Activated T-cell treated with anti-CD3 and anti-CD28 coated beads, Interleukin-2, amount 50 U/mL, for 72 hours (primary cell): ENCODE data around the gene IGF2BP2. TPM values are rescaled to one million over a fixed set of nuclear protein-coding genes. Genes with fewer than 3 reads are reported as not detected.
"Not testable (repeated sequence)": the region's sequence is repeated elsewhere in the genome, so short reads cannot be mapped to it uniquely, and the experiment has no call there.

Experiments used
- ATAC-seq, 2 donors: fragments of 150-1000 bp; cut with Tn5 transposase; replicated peaks in 1 of 2; 2 replicates each; pipeline ENCODE4 v1.10.0; 2021; ENCODE audit warnings: moderate library complexity in 2 of 2, mild to moderate bottlenecking in 1 of 2
- DNase-seq, 2 donors: peaks; one replicate each; pipeline ENCODE4 v3.0.0; 2021 to 2022; ENCODE audit warnings: mixed read lengths in 1 of 2
- H3K27ac Mint-ChIP-seq: one replicate; pipeline ENCODE4 v1.8.0; 2022; ENCODE audit warnings: mild to moderate bottlenecking, moderate library complexity, mixed read lengths
- H3K27me3 Mint-ChIP-seq: one replicate; pipeline ENCODE4 v1.8.0; 2022; ENCODE audit warnings: low read depth, mixed read lengths
- H3K36me3 Mint-ChIP-seq, 2 donors: one replicate each; pipeline ENCODE4 v1.8.0; 2022; ENCODE audit warnings: mixed read lengths in 2 of 2, mild to moderate bottlenecking in 1 of 2; ENCODE audit not compliant: insufficient read depth in 2 of 2
- H3K4me1 Mint-ChIP-seq: one replicate; pipeline ENCODE4 v1.8.0; 2022; ENCODE audit warnings: low read depth, mixed read lengths
- H3K4me3 Mint-ChIP-seq, 2 donors: one replicate each; pipeline ENCODE4 v1.8.0; 2022; ENCODE audit warnings: mild to moderate bottlenecking in 2 of 2, mixed read lengths in 2 of 2, moderate library complexity in 2 of 2
- H3K9me3 Mint-ChIP-seq, 2 donors: one replicate each; pipeline ENCODE4 v1.8.0; 2022; ENCODE audit warnings: mixed read lengths in 2 of 2
- total RNA-seq, 2 donors: library from RNA; stranded (reverse); gene quantifications; one replicate each; pipeline ENCODE4 v1.2.3, GENCODE V29; 2022

Gene IGF2BP2
- total RNA-seq, 2 donors from 2014 or later = 0.53 to 1.2 TPM

DNA sequence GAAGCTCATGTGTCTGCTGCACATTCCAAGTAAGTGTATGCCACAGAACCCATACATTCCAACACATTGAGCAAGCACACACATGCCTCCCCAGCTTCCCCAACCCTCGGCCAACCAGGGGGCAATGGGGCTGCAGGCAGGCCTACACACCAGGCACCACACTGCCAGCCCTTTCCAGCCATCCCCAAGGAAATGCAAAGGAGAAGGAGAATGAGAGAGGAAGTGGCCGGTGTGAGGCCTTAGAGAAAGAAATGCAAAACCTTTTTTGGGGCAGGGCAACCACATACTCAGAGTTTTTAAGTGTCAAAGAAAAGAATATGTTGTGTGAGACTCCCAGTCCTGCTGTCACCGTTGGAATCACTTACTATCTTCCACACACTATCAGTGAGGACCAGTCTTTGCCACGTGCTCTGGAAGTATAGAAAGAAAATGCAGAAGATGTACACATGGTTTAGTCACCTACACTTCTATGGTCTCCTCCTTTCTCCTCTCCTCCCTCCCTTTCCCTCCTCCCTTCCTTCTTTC lies 11.1 kb downstream of the IGF2BP2 start:
- H3K4me3 Mint-ChIP-seq = no peak overlapping the region
- DNase-seq = no peak
- peaks cover 50% of the 10 kb centered on the region for H3K27me3 Mint-ChIP-seq
- H3K27ac Mint-ChIP-seq = no peak overlapping the region
- H3K9me3 Mint-ChIP-seq = no peaks in the 10 kb centered on the region
- peaks cover 5% of the 10 kb centered on the region for H3K4me1 Mint-ChIP-seq
- no peak for ATAC-seq
- H3K36me3 Mint-ChIP-seq = no peaks in the 10 kb centered on the region

GRCh38 chr3:185813205-185813604 lies 11.6 kb downstream of the IGF2BP2 start:
- Mint-ChIP-seq H3K9me3 (no peaks in the 10 kb centered on the region), H3K4me3 (no peak overlapping the region), H3K27me3 (peaks cover 44% of the 10 kb centered on the region), H3K4me1 (peaks cover 1% of the 10 kb centered on the region), H3K27ac (no peak overlapping the region), H3K36me3 (no peaks in the 10 kb centered on the region)
- DNase-seq = no peak
- ATAC-seq = no peak

- Mint-ChIP-seq H3K36me3 (no peaks in the 10 kb centered on the region), H3K4me1 (no peaks in the 10 kb centered on the region), H3K9me3 (no peaks in the 10 kb centered on the region), H3K27me3 (peaks cover 23% of the 10 kb centered on the region), H3K4me3 (no peak overlapping the region), H3K27ac (no peak overlapping the region)
- ATAC-seq (peak in 1 of 2 donors; percentile 48), DNase-seq (no peak)
Measured at GRCh38 chr3:185807445-185808068, 17.3 kb downstream of the IGF2BP2 start.

- H3K9me3 Mint-ChIP-seq, H3K27ac Mint-ChIP-seq, H3K4me3 Mint-ChIP-seq, DNase-seq, H3K36me3 Mint-ChIP-seq, ATAC-seq: not testable (repeated sequence)
- peaks cover 11% of the 10 kb centered on the region for H3K27me3 Mint-ChIP-seq
- peaks cover 14% of the 10 kb centered on the region for H3K4me1 Mint-ChIP-seq
Measured at GRCh38 chr3:185798831-185799110, 26.1 kb downstream of the IGF2BP2 start.

DNA sequence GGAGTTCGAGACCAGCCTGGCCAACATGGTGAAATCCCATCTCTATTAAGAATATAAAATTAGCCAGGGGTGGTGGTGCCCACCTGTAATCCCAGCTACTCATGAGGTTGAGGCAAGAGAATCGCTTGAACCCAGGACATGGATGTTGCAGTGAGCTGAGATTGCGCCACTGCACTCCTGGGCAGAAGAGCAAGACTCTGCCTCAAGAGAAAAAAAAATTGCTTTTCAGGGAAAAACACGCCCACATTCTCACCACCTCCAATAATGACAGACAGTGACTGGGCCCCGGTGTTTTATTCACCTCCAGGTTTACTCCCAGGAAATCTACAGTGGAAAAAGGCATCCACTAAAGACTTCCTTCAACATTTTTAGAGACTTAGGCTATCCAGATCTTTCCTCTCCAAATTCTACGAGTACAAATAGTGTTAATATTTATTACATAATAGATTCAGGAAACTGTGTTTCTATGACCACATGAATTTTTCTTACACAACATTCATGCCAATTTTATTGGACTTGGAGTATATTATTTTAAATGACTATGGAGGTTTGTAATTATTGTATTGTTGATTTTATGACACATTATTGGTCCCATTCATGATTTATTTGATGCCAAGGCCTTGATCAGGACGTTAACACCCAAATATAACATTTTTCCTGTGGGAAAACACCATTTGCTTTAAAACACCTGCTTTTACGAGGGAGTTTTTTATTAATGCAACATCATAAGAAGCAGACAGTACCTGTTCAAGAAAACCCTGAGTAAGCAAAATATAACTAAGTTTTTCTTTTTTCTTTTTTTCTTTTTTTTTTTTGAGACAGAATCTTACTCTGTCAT lies 26.6 kb downstream of the IGF2BP2 start:
- Mint-ChIP-seq H3K9me3 (no peaks in the 10 kb centered on the region), H3K27me3 (peaks cover 11% of the 10 kb centered on the region), H3K27ac (no peak overlapping the region), H3K4me3 (no peak overlapping the region), H3K4me1 (peaks cover 14% of the 10 kb centered on the region), H3K36me3 (no peaks in the 10 kb centered on the region)
- ATAC-seq = no peak
- no peak for DNase-seq

- Mint-ChIP-seq H3K27ac (no peak overlapping the region), H3K27me3 (peaks cover 18% of the 10 kb centered on the region), H3K4me3 (no peak overlapping the region), H3K9me3 (no peaks in the 10 kb centered on the region), H3K4me1 (peaks cover 14% of the 10 kb centered on the region), H3K36me3 (no peaks in the 10 kb centered on the region)
- ATAC-seq (no peak), DNase-seq (no peak)
Measured at GRCh38 chr3:185797108-185797881, 27.5 kb downstream of the IGF2BP2 start.

- no peak overlapping the region for H3K27ac Mint-ChIP-seq
- peaks cover 19% of the 10 kb centered on the region for H3K27me3 Mint-ChIP-seq
- ATAC-seq = peak; percentile 33 to 39
- H3K4me3 Mint-ChIP-seq = no peak overlapping the region
- peaks cover 14% of the 10 kb centered on the region for H3K4me1 Mint-ChIP-seq
- H3K36me3 Mint-ChIP-seq = no peaks in the 10 kb centered on the region
- H3K9me3 Mint-ChIP-seq = no peaks in the 10 kb centered on the region
- DNase-seq = no peak
Measured at GRCh38 chr3:185796431-185797107, 28.3 kb downstream of the IGF2BP2 start.

GRCh38 chr3:185793381-185793780 lies 31.5 kb downstream of the IGF2BP2 start:
- DNase-seq (no peak), ATAC-seq (no peak)
- H3K27ac Mint-ChIP-seq = no peak overlapping the region
- H3K9me3 Mint-ChIP-seq = no peaks in the 10 kb centered on the region
- no peaks in the 10 kb centered on the region for H3K36me3 Mint-ChIP-seq
- H3K4me1 Mint-ChIP-seq = peaks cover 14% of the 10 kb centered on the region
- peaks cover 36% of the 10 kb centered on the region for H3K27me3 Mint-ChIP-seq
- H3K4me3 Mint-ChIP-seq = no peak overlapping the region

GRCh38 chr3:185792955-185793354 lies 31.9 kb downstream of the IGF2BP2 start:
- DNase-seq (no peak), ATAC-seq (no peak)
- H3K9me3 Mint-ChIP-seq = no peaks in the 10 kb centered on the region
- no peak overlapping the region for H3K4me3 Mint-ChIP-seq
- H3K27me3 Mint-ChIP-seq = peaks cover 36% of the 10 kb centered on the region
- no peaks in the 10 kb centered on the region for H3K36me3 Mint-ChIP-seq
- peaks cover 14% of the 10 kb centered on the region for H3K4me1 Mint-ChIP-seq
- no peak overlapping the region for H3K27ac Mint-ChIP-seq

DNA sequence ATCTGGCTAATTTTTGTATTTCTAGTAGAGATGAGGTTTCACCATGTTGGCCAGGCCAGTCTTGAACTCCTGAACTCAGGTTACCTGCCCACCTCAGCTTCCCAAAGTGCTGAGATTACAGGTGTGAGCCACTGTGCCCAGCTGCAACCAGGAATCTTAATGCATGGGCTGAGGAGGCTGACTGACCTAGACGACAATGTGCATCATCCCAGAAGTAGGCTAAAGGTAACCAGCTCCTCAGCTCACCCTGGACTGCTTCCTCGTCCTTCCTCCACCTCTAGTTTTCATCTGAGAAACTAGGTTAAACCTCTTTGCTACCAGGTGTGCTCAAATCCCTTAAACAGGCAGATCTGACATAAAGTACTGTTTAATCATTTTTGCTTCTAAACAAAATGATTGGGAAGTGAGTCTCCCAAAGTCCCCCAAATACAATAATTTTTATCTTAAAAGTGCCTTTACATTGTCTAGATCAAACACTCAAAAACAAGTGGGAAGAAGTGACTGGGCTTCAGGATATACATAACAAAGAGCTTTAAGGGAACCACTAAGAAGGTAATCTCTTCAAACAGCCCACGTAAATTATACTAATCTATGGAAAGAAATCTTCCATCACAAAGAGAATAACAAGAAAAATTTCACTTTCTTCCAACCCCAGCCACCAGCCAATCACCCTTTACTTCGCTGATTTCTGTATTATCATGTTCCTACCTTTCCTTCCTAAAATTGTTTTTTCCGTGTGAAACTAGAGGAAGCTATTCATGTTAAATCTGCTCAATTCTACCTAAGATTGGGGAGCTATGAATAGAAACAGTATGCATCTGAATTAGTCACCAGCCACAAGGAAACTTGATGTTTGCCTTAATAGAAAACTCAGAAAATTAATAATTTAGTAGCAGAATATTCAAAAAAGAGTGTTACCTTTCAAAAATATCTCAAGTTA lies 34.7 kb downstream of the IGF2BP2 start:
- Mint-ChIP-seq H3K9me3 (no peaks in the 10 kb centered on the region), H3K27ac (no peak overlapping the region), H3K4me3 (no peak overlapping the region), H3K4me1 (peaks cover 11% of the 10 kb centered on the region), H3K27me3 (peaks cover 25% of the 10 kb centered on the region), H3K36me3 (no peaks in the 10 kb centered on the region)
- ATAC-seq = no peak
- no peak for DNase-seq

DNA sequence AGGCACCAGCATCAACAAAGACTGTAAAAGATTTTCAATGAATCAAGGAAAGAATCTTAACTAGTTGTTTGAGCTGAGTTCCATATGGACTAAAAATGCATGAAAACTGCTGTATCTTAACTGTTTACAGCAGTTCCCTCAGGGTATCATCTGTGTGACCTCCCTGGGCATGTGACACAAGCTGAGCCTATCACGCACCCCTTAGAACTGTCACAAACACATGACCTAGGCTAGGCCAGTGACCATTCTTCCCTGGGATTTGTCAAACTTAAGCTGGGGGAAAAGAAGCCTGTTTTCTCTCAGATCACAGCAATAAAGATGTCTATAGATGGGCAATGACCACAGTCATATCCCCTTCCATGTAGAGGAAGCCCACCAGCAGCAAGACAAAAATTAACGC lies 35.7 kb downstream of the IGF2BP2 start:
- Mint-ChIP-seq H3K27me3 (peaks cover 25% of the 10 kb centered on the region), H3K4me1 (peaks cover 1% of the 10 kb centered on the region), H3K36me3 (no peaks in the 10 kb centered on the region), H3K4me3 (no peak overlapping the region), H3K27ac (no peak overlapping the region), H3K9me3 (no peaks in the 10 kb centered on the region)
- no peak for DNase-seq
- no peak for ATAC-seq

- Mint-ChIP-seq H3K27ac (no peak overlapping the region), H3K36me3 (no peaks in the 10 kb centered on the region), H3K9me3 (no peaks in the 10 kb centered on the region), H3K27me3 (peaks cover 25% of the 10 kb centered on the region), H3K4me3 (no peak overlapping the region), H3K4me1 (no peaks in the 10 kb centered on the region)
- DNase-seq = no peak
- ATAC-seq = no peak
Measured at GRCh38 chr3:185788292-185788691, 36.5 kb downstream of the IGF2BP2 start.
